EH (cell line): ENCODE data around the gene MYO9A.

ENCODE experiments used
- DNase-seq: peaks from one replicate; pipeline ENCODE4 v3.0.0-alpha.2; 2015; ENCODE audit warnings: low read depth

Gene MYO9A

GRCh38 chr15:71782422-71783165, 335.4 kb downstream of the MYO9A start:
- no peak for DNase-seq

GRCh38 chr15:71781965-71782265, 336.0 kb downstream of the MYO9A start:
- DNase-seq: no peak

GRCh38 chr15:71781179-71781964, 336.6 kb downstream of the MYO9A start:
- DNase-seq: peak; percentile 55

GRCh38 chr15:71780115-71780976, 337.6 kb downstream of the MYO9A start:
- DNase-seq: peak; percentile 49

- no peak for DNase-seq
Measured at GRCh38 chr15:71779073-71779797, 338.7 kb downstream of the MYO9A start.

- DNase-seq: no peak
Measured at GRCh38 chr15:71777216-71777943, 340.6 kb downstream of the MYO9A start.

- no peak for DNase-seq
Measured at GRCh38 chr15:71776304-71776703, 341.6 kb downstream of the MYO9A start.

- DNase-seq: peak; percentile 39
Measured at GRCh38 chr15:71775856-71776255, 342.1 kb downstream of the MYO9A start.

- DNase-seq: no peak
Measured at GRCh38 chr15:71773206-71773859, 344.6 kb downstream of the MYO9A start.
